ENCODE measurements around the gene SDCCAG8. TPM values are rescaled to one million over a fixed set of nuclear protein-coding genes. Genes with fewer than 3 reads are reported as not detected.

SDCCAG8 gene
- polyA plus RNA-seq, 2 of the 4 experiments (the other 2 are of a cell fraction) = 48.8 to 64.8 TPM

DNA sequence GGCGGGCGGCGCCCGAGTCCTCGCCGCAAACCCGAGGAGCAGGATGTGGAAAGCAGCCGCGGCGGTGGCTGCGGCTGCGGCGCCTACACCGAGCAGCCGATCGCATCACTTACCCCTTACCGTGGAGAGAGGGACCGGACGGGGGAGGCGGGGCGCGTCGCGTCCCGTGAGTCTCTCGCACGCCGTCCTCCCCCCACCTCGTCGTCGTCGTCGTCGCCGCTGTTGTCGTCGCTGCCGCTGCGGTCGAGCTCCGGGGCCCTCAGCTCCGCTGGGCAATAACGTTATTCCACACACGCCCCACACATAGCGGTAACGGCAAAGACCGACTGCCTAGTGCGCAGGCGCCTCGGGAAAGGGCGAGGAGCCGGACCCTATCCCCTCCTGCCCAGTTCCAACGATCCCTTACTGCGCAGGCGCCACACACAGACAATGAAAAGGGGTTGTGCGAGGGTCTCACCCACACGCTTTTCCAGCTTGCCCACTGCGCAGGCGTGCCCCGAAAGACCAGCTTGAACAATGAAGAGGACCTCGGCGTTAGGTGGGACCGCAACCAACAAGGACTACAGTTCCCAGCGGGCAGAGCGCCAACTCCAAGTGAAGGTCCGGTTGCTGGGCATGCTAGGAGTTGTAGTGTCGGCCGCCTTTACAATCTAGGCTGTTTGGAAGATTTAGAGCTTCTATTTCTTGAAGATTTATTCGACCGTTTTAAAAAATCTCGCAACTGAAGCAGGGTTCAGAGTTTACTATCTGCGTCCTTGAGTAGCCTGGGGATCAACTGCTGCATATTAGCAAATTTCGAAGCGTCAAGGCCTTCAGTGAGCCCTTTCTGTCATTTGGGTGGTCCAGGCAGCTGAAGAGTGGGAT is 682 bp upstream of the SDCCAG8 start, which contains the start of gene CEP170:
TSS of gene CEP170 (minus strand) at position 355 of the 864 bp plus-strand sequence. CDS start 30,001 bp downstream, outside the sequence.
- DNase-seq (ENCODE audit: low read depth in 1 of 2, low spot score in 1 of 2) (peak; percentile 86 to 99), FAIRE-seq (peak; percentile 32), ATAC-seq (peak; percentile 79 to 87)
- Histone ChIP-seq H3K4me1 (peaks cover 35% of the 10 kb centered on the region), H3K9me3 (no peaks in the 10 kb centered on the region), H3K4me3 (peak within 1 kb of the TSS; percentile 81), H3K4me2 (peak within 1 kb of the TSS; percentile 93), H3K27ac (peak within 1 kb of the TSS; percentile 87 to 99)
- ChIA-PET CTCF (interaction anchor here (1.1 kb wide), 1 partner anchor 24 kb away, joined by 3 read pairs; no protein-coding TSS in a partner anchor), POLR2A (interaction anchor here (0.6 to 2.5 kb wide), 15 partner anchors 9 to 1206 kb away, joined by 3 to 15 read pairs (median 4); partner anchors contain the start of gene CATSPERE)
- WGBS (ENCODE audit: missing lambda C conversion rate) = under 1% methylated on average over 24 of the region's 74 CpGs
- peak; percentile 6; the same call in 1 of the 3 replicates for TF ChIP-seq SMC3 (IDR thresholded peaks at IDR 0.05)
- TF ChIP-seq MAFK (IDR thresholded peaks at IDR 0.05; ENCODE audit: partially characterized antibody) = no peak
- TF ChIP-seq JUN (IDR thresholded peaks at IDR 0.05) = peak; percentile 46 to 55; a peak in 3 of 5 replicates
- TF ChIP-seq, protein P1, sequence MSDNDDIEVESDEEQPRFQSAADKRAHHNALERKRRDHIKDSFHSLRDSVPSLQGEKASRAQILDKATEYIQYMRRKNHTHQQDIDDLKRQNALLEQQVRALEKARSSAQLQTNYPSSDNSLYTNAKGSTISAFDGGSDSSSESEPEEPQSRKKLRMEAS (IDR thresholded peaks at IDR 0.05) = peak; percentile 43; the same call in 1 of the 2 replicates
- no peak for TF ChIP-seq MYC (IDR thresholded peaks at IDR 0.05; ENCODE audit: borderline replicate concordance, low read length)
- peak; percentile 47; the same call in 1 of the 2 replicates for TF ChIP-seq POLR2A (IDR thresholded peaks at IDR 0.05; ENCODE audit: low read length)
- no peak for TF ChIP-seq CEBPB (IDR thresholded peaks at IDR 0.05)
- no peak for TF ChIP-seq EHF (CRISPR knock-in tag; IDR thresholded peaks at IDR 0.05)
- TF ChIP-seq, protein P2, sequence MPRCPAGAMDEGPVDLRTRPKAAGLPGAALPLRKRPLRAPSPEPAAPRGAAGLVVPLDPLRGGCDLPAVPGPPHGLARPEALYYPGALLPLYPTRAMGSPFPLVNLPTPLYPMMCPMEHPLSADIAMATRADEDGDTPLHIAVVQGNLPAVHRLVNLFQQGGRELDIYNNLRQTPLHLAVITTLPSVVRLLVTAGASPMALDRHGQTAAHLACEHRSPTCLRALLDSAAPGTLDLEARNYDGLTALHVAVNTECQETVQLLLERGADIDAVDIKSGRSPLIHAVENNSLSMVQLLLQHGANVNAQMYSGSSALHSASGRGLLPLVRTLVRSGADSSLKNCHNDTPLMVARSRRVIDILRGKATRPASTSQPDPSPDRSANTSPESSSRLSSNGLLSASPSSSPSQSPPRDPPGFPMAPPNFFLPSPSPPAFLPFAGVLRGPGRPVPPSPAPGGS (IDR thresholded peaks at IDR 0.05) = no peak
- no peak for TF ChIP-seq ZC3H11A (IDR thresholded peaks at IDR 0.05)

DNA sequence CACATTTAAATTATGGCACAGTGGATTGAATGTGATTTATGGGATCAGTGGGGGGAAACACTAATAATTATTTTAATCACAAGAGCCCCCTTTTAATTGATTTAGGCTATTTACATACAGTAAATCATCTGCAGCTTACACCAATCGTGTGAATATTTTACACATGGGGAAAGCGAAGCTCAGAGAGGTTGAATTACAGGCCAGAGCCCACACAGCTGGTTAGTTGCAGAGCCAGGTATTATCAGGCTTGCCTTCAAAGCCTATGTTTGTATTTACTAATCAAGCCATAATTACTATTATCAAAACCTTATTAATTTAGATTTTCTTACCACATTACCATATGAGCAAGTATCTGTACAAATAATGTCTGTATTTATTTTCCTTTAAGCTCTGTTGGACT is 749 bp downstream of the SDCCAG8 start:
- DNase-seq (ENCODE audit: low read depth in 1 of 2, low spot score in 1 of 2) (no peak), FAIRE-seq (no peak), ATAC-seq (no peak)
- POLR2A ChIA-PET = interaction anchor here (1.1 to 2.5 kb wide), 5 partner anchors 8 to 68 kb away, joined by 3 to 15 read pairs (median 5); no protein-coding TSS in a partner anchor
- peak; percentile 11 for TF ChIP-seq ZFP36 (IDR thresholded peaks at IDR 0.05; ENCODE audit: borderline replicate concordance, partially characterized antibody)
- TF ChIP-seq, protein P3, sequence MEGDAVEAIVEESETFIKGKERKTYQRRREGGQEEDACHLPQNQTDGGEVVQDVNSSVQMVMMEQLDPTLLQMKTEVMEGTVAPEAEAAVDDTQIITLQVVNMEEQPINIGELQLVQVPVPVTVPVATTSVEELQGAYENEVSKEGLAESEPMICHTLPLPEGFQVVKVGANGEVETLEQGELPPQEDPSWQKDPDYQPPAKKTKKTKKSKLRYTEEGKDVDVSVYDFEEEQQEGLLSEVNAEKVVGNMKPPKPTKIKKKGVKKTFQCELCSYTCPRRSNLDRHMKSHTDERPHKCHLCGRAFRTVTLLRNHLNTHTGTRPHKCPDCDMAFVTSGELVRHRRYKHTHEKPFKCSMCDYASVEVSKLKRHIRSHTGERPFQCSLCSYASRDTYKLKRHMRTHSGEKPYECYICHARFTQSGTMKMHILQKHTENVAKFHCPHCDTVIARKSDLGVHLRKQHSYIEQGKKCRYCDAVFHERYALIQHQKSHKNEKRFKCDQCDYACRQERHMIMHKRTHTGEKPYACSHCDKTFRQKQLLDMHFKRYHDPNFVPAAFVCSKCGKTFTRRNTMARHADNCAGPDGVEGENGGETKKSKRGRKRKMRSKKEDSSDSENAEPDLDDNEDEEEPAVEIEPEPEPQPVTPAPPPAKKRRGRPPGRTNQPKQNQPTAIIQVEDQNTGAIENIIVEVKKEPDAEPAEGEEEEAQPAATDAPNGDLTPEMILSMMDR (IDR thresholded peaks at IDR 0.05) = no peak
- peak overlapping the region; percentile 75 for H3K4me2 ChIP-seq
- H3K27ac ChIP-seq = peak overlapping the region; percentile 72 to 87
- 8% methylated on average over 2 of the region's 2 CpGs for WGBS (ENCODE audit: missing lambda C conversion rate)
- peaks cover 26% of the 10 kb centered on the region for H3K4me1 ChIP-seq
- H3K4me3 ChIP-seq = peak overlapping the region; percentile 81
- CTCF ChIA-PET = interaction anchor here (0.7 to 1.1 kb wide), 2 partner anchors 23 to 67 kb away, joined by 3 read pairs; no protein-coding TSS in a partner anchor
- no peaks in the 10 kb centered on the region for H3K9me3 ChIP-seq

DNA sequence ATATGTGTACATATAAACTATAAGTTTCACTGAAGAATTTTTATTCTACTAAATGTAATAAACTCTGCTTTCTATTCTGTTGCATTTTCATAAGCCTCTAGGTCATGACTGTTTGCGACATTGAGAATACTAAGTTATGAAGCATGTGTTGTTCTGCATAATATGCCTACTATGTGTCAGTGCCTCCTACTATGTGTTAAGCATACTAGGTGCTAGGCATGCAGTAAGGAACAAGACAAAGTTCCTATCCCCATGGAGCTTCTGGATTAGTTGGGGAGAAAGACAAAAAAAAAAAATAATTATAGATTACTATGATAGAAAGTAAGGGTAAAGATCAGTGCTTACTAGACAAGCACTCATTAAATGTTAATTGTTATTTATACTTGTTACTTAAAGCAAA is 1.3 kb downstream of the SDCCAG8 start:
- H3K4me2 ChIP-seq = peak overlapping the region; percentile 75
- H3K4me3 ChIP-seq = 0 out of 3 replicates have a peak overlapping the region, but pooled peaks have one; percentile 81
- FAIRE-seq = no peak
- DNase-seq (ENCODE audit: low read depth in 1 of 2, low spot score in 1 of 2) = no peak
- 92% methylated on average over 1 of the region's 1 CpG for WGBS (ENCODE audit: missing lambda C conversion rate)
- ChIA-PET POLR2A (no interaction called here), CTCF (no interaction called here)
- H3K27ac ChIP-seq = no peak overlapping the region
- no peak for ATAC-seq
- peaks cover 20% of the 10 kb centered on the region for H3K4me1 ChIP-seq
- H3K9me3 ChIP-seq = no peaks in the 10 kb centered on the region
- TF ChIP-seq, protein P4, sequence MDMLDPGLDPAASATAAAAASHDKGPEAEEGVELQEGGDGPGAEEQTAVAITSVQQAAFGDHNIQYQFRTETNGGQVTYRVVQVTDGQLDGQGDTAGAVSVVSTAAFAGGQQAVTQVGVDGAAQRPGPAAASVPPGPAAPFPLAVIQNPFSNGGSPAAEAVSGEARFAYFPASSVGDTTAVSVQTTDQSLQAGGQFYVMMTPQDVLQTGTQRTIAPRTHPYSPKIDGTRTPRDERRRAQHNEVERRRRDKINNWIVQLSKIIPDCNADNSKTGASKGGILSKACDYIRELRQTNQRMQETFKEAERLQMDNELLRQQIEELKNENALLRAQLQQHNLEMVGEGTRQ (IDR thresholded peaks at IDR 0.05) = no peak
- TF ChIP-seq KDM5A (IDR thresholded peaks at IDR 0.05) = no peak
- TF ChIP-seq, protein P5, sequence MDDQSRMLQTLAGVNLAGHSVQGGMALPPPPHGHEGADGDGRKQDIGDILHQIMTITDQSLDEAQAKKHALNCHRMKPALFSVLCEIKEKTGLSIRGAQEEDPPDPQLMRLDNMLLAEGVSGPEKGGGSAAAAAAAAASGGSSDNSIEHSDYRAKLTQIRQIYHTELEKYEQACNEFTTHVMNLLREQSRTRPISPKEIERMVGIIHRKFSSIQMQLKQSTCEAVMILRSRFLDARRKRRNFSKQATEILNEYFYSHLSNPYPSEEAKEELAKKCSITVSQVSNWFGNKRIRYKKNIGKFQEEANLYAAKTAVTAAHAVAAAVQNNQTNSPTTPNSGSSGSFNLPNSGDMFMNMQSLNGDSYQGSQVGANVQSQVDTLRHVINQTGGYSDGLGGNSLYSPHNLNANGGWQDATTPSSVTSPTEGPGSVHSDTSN (IDR thresholded peaks at IDR 0.05) = no peak
- TF ChIP-seq CBX2 (IDR thresholded peaks at IDR 0.05; ENCODE audit: borderline replicate concordance, low read depth) = no peak
- TF ChIP-seq CHD4 (IDR thresholded peaks at IDR 0.05; ENCODE audit: borderline replicate concordance) = no peak
- TF ChIP-seq HOXB5 (CRISPR knock-in tag; IDR thresholded peaks at IDR 0.05) = no peak
- no peak for TF ChIP-seq NFE2L2 (conservative IDR thresholded peaks at IDR 0.05; ENCODE audit: low read length)
- no peak for TF ChIP-seq ESRRA (IDR thresholded peaks at IDR 0.05; ENCODE audit: borderline replicate concordance, low read length)
- no peak for TF ChIP-seq RCOR1 (IDR thresholded peaks at IDR 0.05; ENCODE audit: low read depth, low read length)
- TF ChIP-seq, protein P6, sequence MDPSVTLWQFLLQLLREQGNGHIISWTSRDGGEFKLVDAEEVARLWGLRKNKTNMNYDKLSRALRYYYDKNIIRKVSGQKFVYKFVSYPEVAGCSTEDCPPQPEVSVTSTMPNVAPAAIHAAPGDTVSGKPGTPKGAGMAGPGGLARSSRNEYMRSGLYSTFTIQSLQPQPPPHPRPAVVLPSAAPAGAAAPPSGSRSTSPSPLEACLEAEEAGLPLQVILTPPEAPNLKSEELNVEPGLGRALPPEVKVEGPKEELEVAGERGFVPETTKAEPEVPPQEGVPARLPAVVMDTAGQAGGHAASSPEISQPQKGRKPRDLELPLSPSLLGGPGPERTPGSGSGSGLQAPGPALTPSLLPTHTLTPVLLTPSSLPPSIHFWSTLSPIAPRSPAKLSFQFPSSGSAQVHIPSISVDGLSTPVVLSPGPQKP (IDR thresholded peaks at IDR 0.05; ENCODE audit: low read depth, low read length) = no peak
- no peak for TF ChIP-seq FOSB (CRISPR knock-in tag; IDR thresholded peaks at IDR 0.05)
- TF ChIP-seq, protein P7, sequence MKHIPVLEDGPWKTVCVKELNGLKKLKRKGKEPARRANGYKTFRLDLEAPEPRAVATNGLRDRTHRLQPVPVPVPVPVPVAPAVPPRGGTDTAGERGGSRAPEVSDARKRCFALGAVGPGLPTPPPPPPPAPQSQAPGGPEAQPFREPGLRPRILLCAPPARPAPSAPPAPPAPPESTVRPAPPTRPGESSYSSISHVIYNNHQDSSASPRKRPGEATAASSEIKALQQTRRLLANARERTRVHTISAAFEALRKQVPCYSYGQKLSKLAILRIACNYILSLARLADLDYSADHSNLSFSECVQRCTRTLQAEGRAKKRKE (CRISPR knock-in tag; IDR thresholded peaks at IDR 0.05; ENCODE audit: low read depth) = no peak
- no peak for TF ChIP-seq RNF2 (IDR thresholded peaks at IDR 0.05; ENCODE audit: borderline replicate concordance, low read depth)
- no peak for TF ChIP-seq CEBPB (IDR thresholded peaks at IDR 0.05)

Data from A549 (cell line).